WTC11 (cell line): ENCODE measurements around the gene PAF1. TPM values are rescaled to one million over a fixed set of nuclear protein-coding genes. Genes with fewer than 3 reads are reported as not detected.

Experiments used
- ATAC-seq: fragments of 200-7000 bp; cut with Tn5 transposase; 2 replicates; pipeline ENCODE4 v1.10.0; 2021; ENCODE audit warnings: mild to moderate bottlenecking, moderate library complexity
- CTCF ChIA-PET: fragments of 300-600 bp; sonication (Branson Sonifier 250); formaldehyde crosslinking; loops from one replicate; lab custom pipeline; 2021; ENCODE audit warnings: antibody characterized with exemption; lab: Charles Lee
- POLR2A ChIA-PET: fragments of 350-600 bp; sonication (Branson Sonifier 250); formaldehyde crosslinking; loops from one replicate; lab custom pipeline; 2021; ENCODE audit warnings: antibody characterized with exemption; lab: Charles Lee
- DNase-seq: peaks from one replicate; pipeline ENCODE4 v3.0.0; 2021; ENCODE audit warnings: low spot score
- H3K27ac Mint-ChIP-seq: 2 replicates; pipeline ENCODE4 v1.8.0; 2021; ENCODE audit warnings: mixed read lengths
- H3K27me3 Mint-ChIP-seq: 2 replicates; pipeline ENCODE4 v1.8.0; 2021; ENCODE audit warnings: low read depth, mild to moderate bottlenecking, moderate library complexity, mixed read lengths
- H3K36me3 Mint-ChIP-seq: 2 replicates; pipeline ENCODE4 v1.8.0; 2021; ENCODE audit warnings: mixed read lengths
- H3K4me1 Mint-ChIP-seq: 2 replicates; pipeline ENCODE4 v1.8.0; 2022; ENCODE audit warnings: mixed read lengths
- H3K4me3 Mint-ChIP-seq: 2 replicates; pipeline ENCODE4 v1.8.0; 2021; ENCODE audit warnings: mild to moderate bottlenecking, moderate library complexity, mixed read lengths
- H3K9me3 Mint-ChIP-seq: 2 replicates; pipeline ENCODE4 v1.8.0; 2021; ENCODE audit warnings: mixed read lengths
- ATF1 ChIP-seq: sonication (generic); formaldehyde crosslinking; IDR thresholded peaks from 2 replicates; pipeline ENCODE4 v1.8.1; 2023; ENCODE audit warnings: mild to moderate bottlenecking, moderate library complexity, missing genetic modification reagents
- CBFB ChIP-seq: sonication (generic); formaldehyde crosslinking; IDR thresholded peaks from 2 replicates; pipeline ENCODE4 v1.8.1; 2022; ENCODE audit warnings: mild to moderate bottlenecking, low read depth, missing genetic modification reagents
- E2F5 ChIP-seq: sonication (generic); formaldehyde crosslinking; IDR thresholded peaks from 2 replicates; pipeline ENCODE4 v1.8.1; 2022; ENCODE audit warnings: mild to moderate bottlenecking, moderate library complexity, missing genetic modification reagents
- FOXK1 ChIP-seq: sonication (generic); formaldehyde crosslinking; IDR thresholded peaks from 2 replicates; pipeline ENCODE4 v1.8.0; 2022; ENCODE audit warnings: mild to moderate bottlenecking, moderate library complexity, missing genetic modification reagents
- JAZF1 ChIP-seq: fragments of 250-450 bp; sonication (Bioruptor Pico); IDR thresholded peaks from 2 replicates; pipeline ENCODE4 v1.9.0; 2021; ENCODE audit warnings: moderate library complexity, mild to moderate bottlenecking, inconsistent platforms
- MXD4 ChIP-seq: fragments of 250-450 bp; sonication (Bioruptor Pico); IDR thresholded peaks from 2 replicates; pipeline ENCODE4 v1.8.0; 2021; ENCODE audit warnings: mild to moderate bottlenecking, moderate library complexity, borderline replicate concordance
- NFE2L1 ChIP-seq: sonication (generic); formaldehyde crosslinking; IDR thresholded peaks from 2 replicates; pipeline ENCODE4 v1.8.1; 2023; ENCODE audit warnings: missing genetic modification reagents
- NR3C1 ChIP-seq: sonication (generic); formaldehyde crosslinking; conservative IDR thresholded peaks from 2 replicates; pipeline ENCODE4 v1.8.1; 2023; ENCODE audit warnings: low read depth, mild to moderate bottlenecking, missing genetic modification reagents
- OVOL2 ChIP-seq: fragments of 250-450 bp; sonication (Bioruptor Pico); IDR thresholded peaks from 2 replicates; pipeline ENCODE4 v1.9.0; 2021; ENCODE audit warnings: mild to moderate bottlenecking, borderline replicate concordance
- PRRX2 ChIP-seq: fragments of 250-450 bp; sonication (Bioruptor Pico); IDR thresholded peaks from 2 replicates; pipeline ENCODE4 v1.8.0; 2021; ENCODE audit warnings: mild to moderate bottlenecking
- TP53 ChIP-seq: sonication (generic); formaldehyde crosslinking; IDR thresholded peaks from 2 replicates; pipeline ENCODE4 v1.8.1; 2023; ENCODE audit warnings: mild to moderate bottlenecking, missing genetic modification reagents
- total RNA-seq: library from RNA; stranded (reverse); gene quantifications from 3 replicates; pipeline ENCODE4 v1.2.3, GENCODE V29; 2021
- TF ChIP-seq, protein P1 (sequence below): sonication (generic); formaldehyde crosslinking; IDR thresholded peaks from 2 replicates; pipeline ENCODE4 v1.8.0; 2023; ENCODE audit warnings: mild to moderate bottlenecking, missing genetic modification reagents
- TF ChIP-seq, protein P2 (sequence below): sonication (generic); formaldehyde crosslinking; IDR thresholded peaks from 2 replicates; pipeline ENCODE4 v1.8.1; 2023; ENCODE audit warnings: mild to moderate bottlenecking, missing genetic modification reagents, moderate library complexity
- TF ChIP-seq, protein P3 (sequence below): fragments of 250-450 bp; sonication (Bioruptor Pico); IDR thresholded peaks from 2 replicates; pipeline ENCODE4 v1.9.0; 2021; ENCODE audit warnings: mild to moderate bottlenecking, borderline replicate concordance

The PAF1 gene
- total RNA-seq, 1 experiment from 2014 or later, result 27.8 TPM

- no peak for TF ChIP-seq FOXK1 (CRISPR knock-in tag)
- TF ChIP-seq, protein P1, sequence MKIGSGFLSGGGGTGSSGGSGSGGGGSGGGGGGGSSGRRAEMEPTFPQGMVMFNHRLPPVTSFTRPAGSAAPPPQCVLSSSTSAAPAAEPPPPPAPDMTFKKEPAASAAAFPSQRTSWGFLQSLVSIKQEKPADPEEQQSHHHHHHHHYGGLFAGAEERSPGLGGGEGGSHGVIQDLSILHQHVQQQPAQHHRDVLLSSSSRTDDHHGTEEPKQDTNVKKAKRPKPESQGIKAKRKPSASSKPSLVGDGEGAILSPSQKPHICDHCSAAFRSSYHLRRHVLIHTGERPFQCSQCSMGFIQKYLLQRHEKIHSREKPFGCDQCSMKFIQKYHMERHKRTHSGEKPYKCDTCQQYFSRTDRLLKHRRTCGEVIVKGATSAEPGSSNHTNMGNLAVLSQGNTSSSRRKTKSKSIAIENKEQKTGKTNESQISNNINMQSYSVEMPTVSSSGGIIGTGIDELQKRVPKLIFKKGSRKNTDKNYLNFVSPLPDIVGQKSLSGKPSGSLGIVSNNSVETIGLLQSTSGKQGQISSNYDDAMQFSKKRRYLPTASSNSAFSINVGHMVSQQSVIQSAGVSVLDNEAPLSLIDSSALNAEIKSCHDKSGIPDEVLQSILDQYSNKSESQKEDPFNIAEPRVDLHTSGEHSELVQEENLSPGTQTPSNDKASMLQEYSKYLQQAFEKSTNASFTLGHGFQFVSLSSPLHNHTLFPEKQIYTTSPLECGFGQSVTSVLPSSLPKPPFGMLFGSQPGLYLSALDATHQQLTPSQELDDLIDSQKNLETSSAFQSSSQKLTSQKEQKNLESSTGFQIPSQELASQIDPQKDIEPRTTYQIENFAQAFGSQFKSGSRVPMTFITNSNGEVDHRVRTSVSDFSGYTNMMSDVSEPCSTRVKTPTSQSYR (CRISPR knock-in tag), result no peak
- TF ChIP-seq, protein P2, sequence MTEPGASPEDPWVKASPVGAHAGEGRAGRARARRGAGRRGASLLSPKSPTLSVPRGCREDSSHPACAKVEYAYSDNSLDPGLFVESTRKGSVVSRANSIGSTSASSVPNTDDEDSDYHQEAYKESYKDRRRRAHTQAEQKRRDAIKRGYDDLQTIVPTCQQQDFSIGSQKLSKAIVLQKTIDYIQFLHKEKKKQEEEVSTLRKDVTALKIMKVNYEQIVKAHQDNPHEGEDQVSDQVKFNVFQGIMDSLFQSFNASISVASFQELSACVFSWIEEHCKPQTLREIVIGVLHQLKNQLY (CRISPR knock-in tag), result no peak
- no peak for TF ChIP-seq TP53 (CRISPR knock-in tag)
- no peak for TF ChIP-seq ATF1
- no peak for TF ChIP-seq CBFB (CRISPR knock-in tag)
- TF ChIP-seq NFE2L1 (CRISPR knock-in tag), result no peak
- TF ChIP-seq JAZF1 (CRISPR knock-in tag), result no peak
- no peak for TF ChIP-seq PRRX2 (CRISPR knock-in tag)
- TF ChIP-seq OVOL2 (CRISPR knock-in tag), result no peak
- TF ChIP-seq, protein P3, sequence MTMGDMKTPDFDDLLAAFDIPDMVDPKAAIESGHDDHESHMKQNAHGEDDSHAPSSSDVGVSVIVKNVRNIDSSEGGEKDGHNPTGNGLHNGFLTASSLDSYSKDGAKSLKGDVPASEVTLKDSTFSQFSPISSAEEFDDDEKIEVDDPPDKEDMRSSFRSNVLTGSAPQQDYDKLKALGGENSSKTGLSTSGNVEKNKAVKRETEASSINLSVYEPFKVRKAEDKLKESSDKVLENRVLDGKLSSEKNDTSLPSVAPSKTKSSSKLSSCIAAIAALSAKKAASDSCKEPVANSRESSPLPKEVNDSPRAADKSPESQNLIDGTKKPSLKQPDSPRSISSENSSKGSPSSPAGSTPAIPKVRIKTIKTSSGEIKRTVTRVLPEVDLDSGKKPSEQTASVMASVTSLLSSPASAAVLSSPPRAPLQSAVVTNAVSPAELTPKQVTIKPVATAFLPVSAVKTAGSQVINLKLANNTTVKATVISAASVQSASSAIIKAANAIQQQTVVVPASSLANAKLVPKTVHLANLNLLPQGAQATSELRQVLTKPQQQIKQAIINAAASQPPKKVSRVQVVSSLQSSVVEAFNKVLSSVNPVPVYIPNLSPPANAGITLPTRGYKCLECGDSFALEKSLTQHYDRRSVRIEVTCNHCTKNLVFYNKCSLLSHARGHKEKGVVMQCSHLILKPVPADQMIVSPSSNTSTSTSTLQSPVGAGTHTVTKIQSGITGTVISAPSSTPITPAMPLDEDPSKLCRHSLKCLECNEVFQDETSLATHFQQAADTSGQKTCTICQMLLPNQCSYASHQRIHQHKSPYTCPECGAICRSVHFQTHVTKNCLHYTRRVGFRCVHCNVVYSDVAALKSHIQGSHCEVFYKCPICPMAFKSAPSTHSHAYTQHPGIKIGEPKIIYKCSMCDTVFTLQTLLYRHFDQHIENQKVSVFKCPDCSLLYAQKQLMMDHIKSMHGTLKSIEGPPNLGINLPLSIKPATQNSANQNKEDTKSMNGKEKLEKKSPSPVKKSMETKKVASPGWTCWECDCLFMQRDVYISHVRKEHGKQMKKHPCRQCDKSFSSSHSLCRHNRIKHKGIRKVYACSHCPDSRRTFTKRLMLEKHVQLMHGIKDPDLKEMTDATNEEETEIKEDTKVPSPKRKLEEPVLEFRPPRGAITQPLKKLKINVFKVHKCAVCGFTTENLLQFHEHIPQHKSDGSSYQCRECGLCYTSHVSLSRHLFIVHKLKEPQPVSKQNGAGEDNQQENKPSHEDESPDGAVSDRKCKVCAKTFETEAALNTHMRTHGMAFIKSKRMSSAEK (CRISPR knock-in tag), result no peak
- no peak for TF ChIP-seq NR3C1
- TF ChIP-seq MXD4 (CRISPR knock-in tag), result no peak
- TF ChIP-seq E2F5 (CRISPR knock-in tag), result no peak
- Mint-ChIP-seq H3K27me3 (no peaks in the 10 kb centered on the region), H3K27ac (peak overlapping the region; percentile 33), H3K9me3 (no peaks in the 10 kb centered on the region), H3K36me3 (peaks cover 15% of the 10 kb centered on the region), H3K4me3 (peak overlapping the region; percentile 56), H3K4me1 (peaks cover 32% of the 10 kb centered on the region)
- ChIA-PET POLR2A (interaction anchor here (0.7 to 2.2 kb wide), 4 partner anchors 11 to 20 kb away, joined by 4 to 17 read pairs (median 10); partner anchors contain the start of gene RPS16), CTCF (interaction anchor here (1.1 to 2.2 kb wide), 6 partner anchors 12 to 216 kb away, joined by 4 to 12 read pairs (median 8); partner anchors contain the start of genes MED29, PAF1 and RPS16)
- peak; percentile 8 for ATAC-seq
- peak; percentile 72 for DNase-seq
Observed at GRCh38 chr19:39415111-39416046, 24.5 kb upstream of the PAF1 start.
